Liver (tissue), 9 donors: ENCODE results near the gene MARCHF10. TPM values are rescaled to one million over a fixed set of nuclear protein-coding genes. Genes with fewer than 3 reads are reported as not detected.
"Not testable (repeated sequence)": the region's sequence is repeated elsewhere in the genome, so short reads cannot be mapped to it uniquely, and the experiment has no call there.

ENCODE experiments used
- DNase-seq: peaks from one replicate; pipeline ENCODE4 v3.0.0-alpha.2; 2017; ENCODE audit warnings: low spot score
- H3K27ac ChIP-seq, 2 donors: one replicate each; pipeline ENCODE4 v1.7.0; 2013; ENCODE audit warnings: inconsistent platforms in 2 of 2, low read length in 2 of 2, control low read depth in 1 of 2, low read depth in 1 of 2, mild to moderate bottlenecking in 1 of 2
- H3K27me3 ChIP-seq, 4 donors: one replicate each; pipeline versions ENCODE4 v1.6.1 to v1.7.0; 2013; ENCODE audit warnings: low read length in 3 of 4, inconsistent platforms in 1 of 4, mild to moderate bottlenecking in 1 of 4, moderate library complexity in 1 of 4; ENCODE audit not compliant: control insufficient read depth in 4 of 4, insufficient read depth in 4 of 4
- H3K36me3 ChIP-seq, 4 donors: one replicate each; pipeline versions ENCODE4 v1.6.1 to v1.7.0; 2013; ENCODE audit warnings: low read length in 3 of 4, mild to moderate bottlenecking in 3 of 4, low read depth in 1 of 4, moderate library complexity in 1 of 4; ENCODE audit not compliant: control insufficient read depth in 4 of 4, insufficient read depth in 3 of 4
- H3K4me1 ChIP-seq, 4 donors: one replicate each; pipeline versions ENCODE4 v1.6.1 to v1.7.0; 2013; ENCODE audit warnings: low read length in 3 of 4, mild to moderate bottlenecking in 3 of 4, moderate library complexity in 1 of 4; ENCODE audit not compliant: control insufficient read depth in 4 of 4, insufficient read depth in 4 of 4
- H3K4me3 ChIP-seq, 3 donors: one replicate each; pipeline versions ENCODE4 v1.6.1 to v1.7.0; 2013; ENCODE audit warnings: low read length in 3 of 3, control low read depth in 1 of 3, low read depth in 1 of 3, mild to moderate bottlenecking in 1 of 3
- H3K9ac ChIP-seq, 2 donors: one replicate each; pipeline ENCODE4 v1.7.0; 2013; ENCODE audit warnings: low read length in 2 of 2, mild to moderate bottlenecking in 2 of 2, moderate library complexity in 2 of 2, control low read depth in 1 of 2, low read depth in 1 of 2
- H3K9me3 ChIP-seq, 4 donors: one replicate each; pipeline versions ENCODE4 v1.6.1 to v1.7.0; 2013; ENCODE audit warnings: low read length in 3 of 4; ENCODE audit not compliant: control insufficient read depth in 4 of 4
- EGR1 ChIP-seq, 2 donors: IDR thresholded peaks; 2 replicates each; pipeline ENCODE4 v1.6.1; 2016 to 2018; ENCODE audit warnings: antibody characterized with exemption in 2 of 2, low read depth in 2 of 2
- FOXA1 ChIP-seq: IDR thresholded peaks from 2 replicates; pipeline ENCODE4 v1.6.1; 2016; ENCODE audit warnings: antibody characterized with exemption
- FOXA2 ChIP-seq: IDR thresholded peaks from 2 replicates; pipeline ENCODE4 v1.6.1; 2016; ENCODE audit warnings: antibody characterized with exemption
- GABPA ChIP-seq, 2 donors: IDR thresholded peaks in 1 of 2; conservative IDR thresholded peaks in 1 of 2; 2 replicates each; pipeline ENCODE4 v1.6.1; 2016; ENCODE audit warnings: antibody characterized with exemption in 2 of 2, mild to moderate bottlenecking in 1 of 2, moderate library complexity in 1 of 2
- HNF4A ChIP-seq, 2 donors: conservative IDR thresholded peaks; 2 replicates each; pipeline ENCODE4 v1.6.1; 2016; ENCODE audit warnings: antibody characterized with exemption in 2 of 2, mild to moderate bottlenecking in 2 of 2
- HNF4G ChIP-seq: IDR thresholded peaks from 2 replicates; pipeline ENCODE4 v1.6.1; 2016; ENCODE audit warnings: antibody characterized with exemption
- JUND ChIP-seq, 2 donors: IDR thresholded peaks; 2 replicates each; pipeline ENCODE4 v1.6.1; 2016; ENCODE audit warnings: antibody characterized with exemption in 2 of 2
- RAD21 ChIP-seq, 2 donors: IDR thresholded peaks; 2 replicates each; pipeline ENCODE4 v1.6.1; 2016; ENCODE audit warnings: antibody characterized with exemption in 2 of 2, mild to moderate bottlenecking in 2 of 2
- RXRA ChIP-seq, 2 donors: IDR thresholded peaks; 2 replicates each; pipeline ENCODE4 v1.6.1; 2017 to 2018; ENCODE audit warnings: antibody characterized with exemption in 2 of 2, mild to moderate bottlenecking in 1 of 2
- TAF1 ChIP-seq: conservative IDR thresholded peaks from 2 replicates; pipeline ENCODE4 v1.6.1; 2016; ENCODE audit warnings: antibody characterized with exemption, mild to moderate bottlenecking
- WGBS: extraction: QIAGEN DNeasy Blood & Tissue Kit; methylation state at CpG from one replicate; pipeline ENCODE4 v1.1.7; 2013; 5-methylcytosine and 5-hydroxymethylcytosine counted together
- polyA plus RNA-seq, 2 donors: library from polyadenylated mRNA; stranded (reverse) in 1 of 2; unstranded in 1 of 2; fragments of 200-250 nt in 1 of 2; fragments of >200 nt in 1 of 2; fragmentation: Nextera tagmentation in 1 of 2; extraction: Ambion mirVana in 1 of 2; gene quantifications; one replicate each; pipeline versions ENCODE4 v1.2.1 to v1.2.3, GENCODE V29; 2013 to 2015
- total RNA-seq, 2 donors: library from RNA; depleted of rRNA; stranded (reverse); fragments of >200 nt; gene quantifications; one replicate each; pipeline ENCODE4 v1.2.3, GENCODE V29; 2014
- TF ChIP-seq, protein P1 (sequence below): IDR thresholded peaks from 2 replicates; pipeline ENCODE4 v1.6.1; 2016; ENCODE audit warnings: antibody characterized with exemption
- TF ChIP-seq, protein P2 (sequence below): IDR thresholded peaks from 2 replicates; pipeline ENCODE4 v1.6.1; 2016; ENCODE audit warnings: antibody characterized with exemption
- TF ChIP-seq, protein P3 (sequence below): fragments of 150-350 bp; IDR thresholded peaks from 2 replicates; pipeline ENCODE4 v1.5.1; 2017; ENCODE audit warnings: improper control_type of control experiment, low read depth, low read length; ENCODE audit not compliant: missing input control
- TF ChIP-seq, protein P4 (sequence below): IDR thresholded peaks from 2 replicates; pipeline ENCODE4 v1.6.1; 2016; ENCODE audit warnings: antibody characterized with exemption, mild to moderate bottlenecking
- donor health status: healthy.
- donor health status: healthy.
- donor health status: healthy.
- donor health status: healthy.
- donor health status: healthy.

MARCHF10 gene
- total and polyA plus RNA-seq, 4 donors = not detected

DNA sequence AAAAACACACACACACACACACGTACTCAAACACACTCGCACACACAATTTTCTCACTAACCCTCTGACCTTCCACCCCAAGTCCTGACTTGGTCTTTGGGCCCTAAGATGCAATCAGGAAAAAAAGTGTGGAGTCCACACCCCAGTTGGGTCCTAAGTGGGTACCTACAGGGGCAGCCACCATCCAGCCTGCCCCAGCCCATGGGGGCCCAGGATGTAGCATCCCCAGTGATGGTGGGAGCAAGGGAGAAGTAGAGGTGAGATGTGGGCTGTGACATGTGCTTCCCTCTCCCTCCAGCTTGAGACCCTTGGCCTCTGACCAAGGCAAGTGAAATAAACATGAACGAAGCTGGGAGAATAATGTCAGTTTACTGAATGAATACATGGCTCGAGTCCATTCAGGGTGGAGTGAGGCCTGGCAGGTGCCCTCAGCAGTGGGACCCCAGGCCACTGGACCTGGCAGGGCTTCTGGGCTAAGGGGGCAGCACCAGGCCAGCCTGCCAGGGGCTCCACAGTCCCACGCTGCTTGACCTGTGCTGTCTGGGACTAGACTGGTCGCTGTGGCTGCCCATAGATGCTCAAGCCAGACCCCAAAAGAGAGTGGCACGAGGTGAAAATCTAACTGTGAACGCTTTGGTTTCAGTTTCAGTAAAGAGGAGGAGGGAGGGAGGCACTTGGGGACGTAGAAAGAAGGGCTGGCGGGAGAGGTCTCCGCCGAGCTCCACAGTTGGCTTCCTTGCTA is 107.0 kb downstream of the MARCHF10 start:
- Histone ChIP-seq H3K36me3 (no peaks in the 10 kb centered on the region), H3K9me3 (no peaks in the 10 kb centered on the region), H3K9ac (no peak overlapping the region), H3K4me3 (no peak overlapping the region), H3K4me1 (peaks cover 1 to 12% (median 8%) of the 10 kb centered on the region in 4 donors), H3K27me3 (peaks cover 0 to 11% (median under 1%) of the 10 kb centered on the region in 4 donors), H3K27ac (no peak overlapping the region)
- 63% methylated on average over 12 of the region's 12 CpGs for WGBS
- DNase-seq = no peak
- no peak for TF ChIP-seq RXRA (IDR thresholded peaks at IDR 0.05)

DNA sequence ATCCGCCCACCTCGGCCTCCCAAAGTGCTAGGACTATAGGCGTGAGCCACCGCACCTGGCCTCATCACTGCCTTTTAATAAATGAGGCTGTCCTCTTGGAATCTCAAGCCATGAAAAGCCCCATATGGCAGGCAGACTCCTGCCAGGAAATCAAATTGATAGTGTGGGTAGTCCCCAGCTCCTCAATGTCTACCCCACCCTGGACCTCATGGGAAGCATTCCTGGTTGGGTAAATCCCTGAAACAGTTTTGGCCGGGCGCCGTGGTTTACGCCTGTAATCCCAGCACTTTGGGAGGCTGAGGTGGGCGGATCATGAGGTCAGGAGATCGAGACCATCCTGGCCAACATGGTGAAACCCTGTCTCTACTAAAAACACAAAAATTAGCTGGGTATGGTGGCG is 109.7 kb downstream of the MARCHF10 start:
- not testable (repeated sequence) for H3K4me3 ChIP-seq, H3K4me1 ChIP-seq, H3K27ac ChIP-seq, DNase-seq, H3K9me3 ChIP-seq, H3K9ac ChIP-seq, H3K36me3 ChIP-seq
- 80% methylated on average over 11 of the region's 11 CpGs for WGBS
- peaks cover 0 to 11% (median under 1%) of the 10 kb centered on the region in 4 donors for H3K27me3 ChIP-seq

DNA sequence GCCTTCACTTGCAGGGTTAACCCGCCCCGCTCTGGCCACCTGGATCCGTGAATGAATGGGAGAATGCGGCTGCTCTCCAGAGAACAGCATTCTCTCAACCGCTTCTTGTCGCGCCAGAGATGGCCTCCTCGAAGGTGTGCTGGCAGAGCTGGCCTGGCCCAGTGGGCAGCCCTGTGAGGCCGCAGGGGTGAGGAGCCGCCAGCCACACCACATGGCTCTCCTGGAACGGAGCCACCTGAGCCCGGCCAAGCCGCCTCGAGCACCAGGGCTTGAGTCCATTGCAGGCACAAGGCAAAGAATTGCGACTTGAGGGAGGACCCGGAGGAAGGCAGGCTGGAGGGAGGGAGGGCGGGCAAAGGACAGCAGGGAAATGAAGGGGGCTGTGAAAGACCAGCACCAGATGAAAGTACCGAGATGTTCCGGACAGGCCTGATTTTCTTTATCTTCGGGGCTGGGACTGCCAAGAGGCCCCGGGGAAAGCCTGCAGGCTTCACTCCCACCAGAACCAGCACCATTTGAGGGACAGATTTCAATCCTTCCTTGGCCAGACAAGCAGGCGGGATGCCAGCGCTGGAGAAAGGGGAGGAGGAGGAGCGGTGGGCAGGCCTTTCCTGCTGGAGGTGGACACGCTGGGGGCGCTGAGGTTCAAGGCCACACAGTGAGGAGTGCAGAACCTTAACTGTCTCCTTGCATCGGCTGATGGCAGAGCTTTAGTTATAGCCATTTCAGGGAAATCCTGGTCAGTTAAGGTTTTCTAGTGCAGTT is 111.2 kb downstream of the MARCHF10 start:
- Histone ChIP-seq H3K9me3 (no peaks in the 10 kb centered on the region), H3K4me1 (peaks cover 0 to 1% (median 0%) of the 10 kb centered on the region in 4 donors), H3K4me3 (no peak overlapping the region), H3K9ac (no peak overlapping the region), H3K36me3 (no peaks in the 10 kb centered on the region), H3K27me3 (peaks cover 0 to 6% (median 0%) of the 10 kb centered on the region in 4 donors), H3K27ac (no peak overlapping the region)
- WGBS = 77% methylated on average over 27 of the region's 27 CpGs
- DNase-seq = no peak
- no peak for TF ChIP-seq FOXA1
- no peak for TF ChIP-seq FOXA2
- TF ChIP-seq, protein P1, sequence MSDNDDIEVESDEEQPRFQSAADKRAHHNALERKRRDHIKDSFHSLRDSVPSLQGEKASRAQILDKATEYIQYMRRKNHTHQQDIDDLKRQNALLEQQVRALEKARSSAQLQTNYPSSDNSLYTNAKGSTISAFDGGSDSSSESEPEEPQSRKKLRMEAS = no peak

DNA sequence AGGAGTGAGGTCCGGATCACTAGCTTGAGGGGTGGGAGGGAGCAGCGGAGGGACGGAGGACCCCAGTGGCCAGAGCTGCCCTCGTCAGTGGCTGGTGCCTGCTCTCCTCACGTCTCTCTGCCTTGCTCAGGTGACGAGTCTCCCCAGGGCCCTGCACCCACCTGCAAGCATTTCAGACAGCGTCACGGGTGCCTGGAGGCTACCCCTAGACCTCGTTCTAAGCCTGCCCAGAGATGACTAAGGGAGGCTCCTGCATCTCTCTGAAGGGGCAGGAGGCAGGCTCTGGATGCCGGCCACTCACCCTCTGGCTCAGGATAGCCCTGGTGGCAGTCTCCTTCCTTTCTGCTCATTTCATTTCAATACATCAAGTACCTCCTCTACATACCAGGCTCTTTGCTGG is 111.9 kb downstream of the MARCHF10 start:
- Histone ChIP-seq H3K27me3 (no peaks in the 10 kb centered on the region), H3K9ac (no peak overlapping the region), H3K9me3 (no peaks in the 10 kb centered on the region), H3K4me3 (no peak overlapping the region), H3K27ac (no peak overlapping the region), H3K36me3 (no peaks in the 10 kb centered on the region), H3K4me1 (peaks cover 0 to 1% (median 0%) of the 10 kb centered on the region in 4 donors)
- 85% methylated on average over 10 of the region's 10 CpGs for WGBS
- DNase-seq = no peak
- TF ChIP-seq TAF1 (no peak), FOXA1 (no peak), HNF4G (no peak), RXRA (IDR thresholded peaks at IDR 0.05) (no peak), GABPA (IDR thresholded peaks at IDR 0.05 in 1 of 2, conservative IDR thresholded peaks at IDR 0.05 in 1 of 2) (no peak), RAD21 (IDR thresholded peaks at IDR 0.05) (no peak), HNF4A (conservative IDR thresholded peaks at IDR 0.05) (no peak), EGR1 (IDR thresholded peaks at IDR 0.05; ENCODE audit: low read depth in 2 of 2) (no peak), JUND (IDR thresholded peaks at IDR 0.05) (no peak)
- TF ChIP-seq, protein P2, sequence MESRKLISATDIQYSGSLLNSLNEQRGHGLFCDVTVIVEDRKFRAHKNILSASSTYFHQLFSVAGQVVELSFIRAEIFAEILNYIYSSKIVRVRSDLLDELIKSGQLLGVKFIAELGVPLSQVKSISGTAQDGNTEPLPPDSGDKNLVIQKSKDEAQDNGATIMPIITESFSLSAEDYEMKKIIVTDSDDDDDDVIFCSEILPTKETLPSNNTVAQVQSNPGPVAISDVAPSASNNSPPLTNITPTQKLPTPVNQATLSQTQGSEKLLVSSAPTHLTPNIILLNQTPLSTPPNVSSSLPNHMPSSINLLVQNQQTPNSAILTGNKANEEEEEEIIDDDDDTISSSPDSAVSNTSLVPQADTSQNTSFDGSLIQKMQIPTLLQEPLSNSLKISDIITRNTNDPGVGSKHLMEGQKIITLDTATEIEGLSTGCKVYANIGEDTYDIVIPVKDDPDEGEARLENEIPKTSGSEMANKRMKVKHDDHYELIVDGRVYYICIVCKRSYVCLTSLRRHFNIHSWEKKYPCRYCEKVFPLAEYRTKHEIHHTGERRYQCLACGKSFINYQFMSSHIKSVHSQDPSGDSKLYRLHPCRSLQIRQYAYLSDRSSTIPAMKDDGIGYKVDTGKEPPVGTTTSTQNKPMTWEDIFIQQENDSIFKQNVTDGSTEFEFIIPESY = no peak
- TF ChIP-seq, protein P3, sequence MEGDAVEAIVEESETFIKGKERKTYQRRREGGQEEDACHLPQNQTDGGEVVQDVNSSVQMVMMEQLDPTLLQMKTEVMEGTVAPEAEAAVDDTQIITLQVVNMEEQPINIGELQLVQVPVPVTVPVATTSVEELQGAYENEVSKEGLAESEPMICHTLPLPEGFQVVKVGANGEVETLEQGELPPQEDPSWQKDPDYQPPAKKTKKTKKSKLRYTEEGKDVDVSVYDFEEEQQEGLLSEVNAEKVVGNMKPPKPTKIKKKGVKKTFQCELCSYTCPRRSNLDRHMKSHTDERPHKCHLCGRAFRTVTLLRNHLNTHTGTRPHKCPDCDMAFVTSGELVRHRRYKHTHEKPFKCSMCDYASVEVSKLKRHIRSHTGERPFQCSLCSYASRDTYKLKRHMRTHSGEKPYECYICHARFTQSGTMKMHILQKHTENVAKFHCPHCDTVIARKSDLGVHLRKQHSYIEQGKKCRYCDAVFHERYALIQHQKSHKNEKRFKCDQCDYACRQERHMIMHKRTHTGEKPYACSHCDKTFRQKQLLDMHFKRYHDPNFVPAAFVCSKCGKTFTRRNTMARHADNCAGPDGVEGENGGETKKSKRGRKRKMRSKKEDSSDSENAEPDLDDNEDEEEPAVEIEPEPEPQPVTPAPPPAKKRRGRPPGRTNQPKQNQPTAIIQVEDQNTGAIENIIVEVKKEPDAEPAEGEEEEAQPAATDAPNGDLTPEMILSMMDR = no peak
- TF ChIP-seq, protein P4, sequence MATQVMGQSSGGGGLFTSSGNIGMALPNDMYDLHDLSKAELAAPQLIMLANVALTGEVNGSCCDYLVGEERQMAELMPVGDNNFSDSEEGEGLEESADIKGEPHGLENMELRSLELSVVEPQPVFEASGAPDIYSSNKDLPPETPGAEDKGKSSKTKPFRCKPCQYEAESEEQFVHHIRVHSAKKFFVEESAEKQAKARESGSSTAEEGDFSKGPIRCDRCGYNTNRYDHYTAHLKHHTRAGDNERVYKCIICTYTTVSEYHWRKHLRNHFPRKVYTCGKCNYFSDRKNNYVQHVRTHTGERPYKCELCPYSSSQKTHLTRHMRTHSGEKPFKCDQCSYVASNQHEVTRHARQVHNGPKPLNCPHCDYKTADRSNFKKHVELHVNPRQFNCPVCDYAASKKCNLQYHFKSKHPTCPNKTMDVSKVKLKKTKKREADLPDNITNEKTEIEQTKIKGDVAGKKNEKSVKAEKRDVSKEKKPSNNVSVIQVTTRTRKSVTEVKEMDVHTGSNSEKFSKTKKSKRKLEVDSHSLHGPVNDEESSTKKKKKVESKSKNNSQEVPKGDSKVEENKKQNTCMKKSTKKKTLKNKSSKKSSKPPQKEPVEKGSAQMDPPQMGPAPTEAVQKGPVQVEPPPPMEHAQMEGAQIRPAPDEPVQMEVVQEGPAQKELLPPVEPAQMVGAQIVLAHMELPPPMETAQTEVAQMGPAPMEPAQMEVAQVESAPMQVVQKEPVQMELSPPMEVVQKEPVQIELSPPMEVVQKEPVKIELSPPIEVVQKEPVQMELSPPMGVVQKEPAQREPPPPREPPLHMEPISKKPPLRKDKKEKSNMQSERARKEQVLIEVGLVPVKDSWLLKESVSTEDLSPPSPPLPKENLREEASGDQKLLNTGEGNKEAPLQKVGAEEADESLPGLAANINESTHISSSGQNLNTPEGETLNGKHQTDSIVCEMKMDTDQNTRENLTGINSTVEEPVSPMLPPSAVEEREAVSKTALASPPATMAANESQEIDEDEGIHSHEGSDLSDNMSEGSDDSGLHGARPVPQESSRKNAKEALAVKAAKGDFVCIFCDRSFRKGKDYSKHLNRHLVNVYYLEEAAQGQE = no peak
